Measurements from ENCODE around the gene KCNN3.

Gene KCNN3

GRCh38 chr1:154659823-154660592 lies 210.1 kb downstream of the KCNN3 start:
- TF ChIP-seq CTCF (IDR thresholded peaks at IDR 0.05; ENCODE audit: borderline replicate concordance, insufficient read depth, low read depth, low read length) = no peak
- no peak overlapping the region for H3K4me3 ChIP-seq (ENCODE audit: low read depth, low read length)

- H3K4me3 ChIP-seq (ENCODE audit: low read depth, low read length) = no peak overlapping the region
- TF ChIP-seq CTCF (IDR thresholded peaks at IDR 0.05; ENCODE audit: borderline replicate concordance, insufficient read depth, low read depth, low read length) = no peak
Observed at GRCh38 chr1:154657556-154657955, 212.5 kb downstream of the KCNN3 start.

GRCh38 chr1:154652893-154653292 lies 217.2 kb downstream of the KCNN3 start:
- no peak overlapping the region for H3K4me3 ChIP-seq (ENCODE audit: low read depth, low read length)
- no peak for TF ChIP-seq CTCF (IDR thresholded peaks at IDR 0.05; ENCODE audit: borderline replicate concordance, insufficient read depth, low read depth, low read length)

Data from GM12875 (cell line).